SU-DHL-6 (cell line): ENCODE measurements around the gene MNDA.
"Not testable (repeated sequence)": the region's sequence is repeated elsewhere in the genome, so short reads cannot be mapped to it uniquely, and the experiment has no call there.

Source experiments
- H2AFZ ChIP-seq: fragments of 200-600 bp; sonication (generic); 2 replicates; pipeline ENCODE4 v1.6.1; 2014; ENCODE audit warnings: low read depth, mild to moderate bottlenecking, moderate library complexity, mixed read lengths, antibody characterized with exemption, low read length; ENCODE audit not compliant: severe bottlenecking
- H3F3A ChIP-seq: fragments of 200-600 bp; shearing (Covaris generic); 2 replicates; pipeline ENCODE4 v1.6.0; 2016; ENCODE audit warnings: antibody characterized with exemption, mild to moderate bottlenecking; ENCODE audit not compliant: insufficient read depth
- H3K27ac ChIP-seq: fragments of 200-600 bp; sonication (generic); 2 replicates; pipeline ENCODE4 v1.5.1; 2016; ENCODE audit warnings: low read depth, mild to moderate bottlenecking, low read length, moderate library complexity, mixed read lengths
- H3K27me3 ChIP-seq: fragments of 200-600 bp; sonication (generic), shearing (Covaris generic); 2 replicates; pipeline ENCODE4 v1.6.0; 2014; ENCODE audit warnings: mild to moderate bottlenecking, low read length
- H3K36me3 ChIP-seq: fragments of 200-600 bp; sonication (generic); 2 replicates; pipeline ENCODE4 v1.6.1; 2014; ENCODE audit warnings: mild to moderate bottlenecking, low read length, mixed read lengths
- H3K4me2 ChIP-seq: fragments of 300-600, 200-600 bp; shearing (Covaris generic), sonication (generic); 2 replicates; pipeline ENCODE4 v1.6.0; 2014; ENCODE audit warnings: low read length, low read depth, mild to moderate bottlenecking; ENCODE audit not compliant: poor library complexity, severe bottlenecking
- H3K4me3 ChIP-seq: fragments of 200-600 bp; sonication (generic); 2 replicates; pipeline ENCODE4 v1.5.1; 2014; ENCODE audit warnings: antibody characterized with exemption, low read length, mild to moderate bottlenecking, mixed read lengths; ENCODE audit not compliant: insufficient read depth, poor library complexity, severe bottlenecking
- H3K79me2 ChIP-seq: fragments of 200-600 bp; sonication (generic); 2 replicates; pipeline ENCODE4 v1.6.1; 2014; ENCODE audit warnings: mild to moderate bottlenecking, low read length, moderate library complexity; ENCODE audit not compliant: insufficient read depth
- H3K9ac ChIP-seq: fragments of 200-600 bp; sonication (generic); 2 replicates; pipeline ENCODE4 v1.7.0; 2014; ENCODE audit warnings: mild to moderate bottlenecking, low read length
- H3K9me2 ChIP-seq: fragments of 200-600 bp; sonication (generic); replicated peaks from 2 replicates; pipeline ENCODE4 v1.6.1; 2014; ENCODE audit warnings: low read length; ENCODE audit not compliant: insufficient read depth
- H3K9me3 ChIP-seq: fragments of 200-600 bp; sonication (generic); 2 replicates; pipeline ENCODE4 v1.6.1; 2014; ENCODE audit warnings: low read length, mixed read lengths; ENCODE audit not compliant: insufficient read depth
- H4K20me1 ChIP-seq: fragments of 200-600 bp; sonication (generic); 2 replicates; pipeline ENCODE4 v1.6.1; 2014; ENCODE audit warnings: low read depth, mild to moderate bottlenecking, antibody characterized with exemption, low read length, moderate library complexity, mixed read lengths
- CTCF ChIP-seq: fragments of 200-600 bp; sonication (generic); IDR thresholded peaks from one replicate; pipeline ENCODE4 v1.5.1; 2017; ENCODE audit warnings: antibody characterized with exemption, mild to moderate bottlenecking, low read length, moderate library complexity; ENCODE audit not compliant: insufficient read depth, poor library complexity, severe bottlenecking
- EZH2phosphoT487 ChIP-seq: fragments of 200-600 bp; sonication (generic), shearing (Covaris generic); conservative IDR thresholded peaks from 2 replicates; pipeline ENCODE4 v1.6.1; 2018; ENCODE audit warnings: mild to moderate bottlenecking, antibody characterized with exemption, low read length, moderate library complexity, mixed read lengths

MNDA gene

GRCh38 chr1:158839566-158839965 lies 8.4 kb downstream of the MNDA start:
- TF ChIP-seq EZH2phosphoT487: no peak
- TF ChIP-seq CTCF: no peak

GRCh38 chr1:158840236-158840635 lies 9.1 kb downstream of the MNDA start:
- TF ChIP-seq EZH2phosphoT487 (no peak), CTCF (no peak)
- H3K9me3 ChIP-seq: no peaks in the 10 kb centered on the region
- H3K27ac ChIP-seq: no peak overlapping the region
- H2AFZ ChIP-seq: no peak overlapping the region
- no peaks in the 10 kb centered on the region for H3F3A ChIP-seq
- H3K9ac ChIP-seq: no peak overlapping the region
- no peaks in the 10 kb centered on the region for H3K79me2 ChIP-seq
- no peaks in the 10 kb centered on the region for H4K20me1 ChIP-seq
- H3K27me3 ChIP-seq: no peaks in the 10 kb centered on the region
- H3K4me3 ChIP-seq: no peak overlapping the region
- no peaks in the 10 kb centered on the region for H3K9me2 ChIP-seq
- no peak overlapping the region for H3K4me2 ChIP-seq
- no peaks in the 10 kb centered on the region for H3K36me3 ChIP-seq

More at GRCh38 chr1:158839566-158839965, 8.4 kb downstream of the MNDA start:
- Histone ChIP-seq H3K36me3 (no peaks in the 10 kb centered on the region), H4K20me1 (no peaks in the 10 kb centered on the region), H3K4me2 (no peak overlapping the region), H3K27ac (no peak overlapping the region), H3F3A (no peaks in the 10 kb centered on the region), H3K27me3 (no peaks in the 10 kb centered on the region), H3K9ac (no peak overlapping the region), H3K9me2 (no peaks in the 10 kb centered on the region), H3K4me3 (no peak overlapping the region), H2AFZ (no peak overlapping the region), H3K9me3 (no peaks in the 10 kb centered on the region), H3K79me2 (no peaks in the 10 kb centered on the region)

- Histone ChIP-seq H3K4me2 (no peak overlapping the region), H2AFZ (no peak overlapping the region), H4K20me1 (no peaks in the 10 kb centered on the region), H3K27me3 (no peaks in the 10 kb centered on the region), H3K79me2 (no peaks in the 10 kb centered on the region), H3K4me3 (no peak overlapping the region), H3K36me3 (no peaks in the 10 kb centered on the region), H3K9me2 (no peaks in the 10 kb centered on the region), H3K27ac (no peak overlapping the region), H3K9ac (no peak overlapping the region), H3F3A (no peaks in the 10 kb centered on the region), H3K9me3 (no peaks in the 10 kb centered on the region)
- TF ChIP-seq EZH2phosphoT487 (no peak), CTCF (no peak)
These were observed 33.4 kb downstream of the MNDA start for GRCh38 chr1:158864595-158864994.

GRCh38 chr1:158870438-158870837 lies 39.3 kb downstream of the MNDA start:
- not testable (repeated sequence) for H3K9me3 ChIP-seq, H3F3A ChIP-seq, H3K9ac ChIP-seq, H3K79me2 ChIP-seq, H3K4me3 ChIP-seq, H3K27ac ChIP-seq, H3K9me2 ChIP-seq, H3K36me3 ChIP-seq, H3K27me3 ChIP-seq, H4K20me1 ChIP-seq, H3K4me2 ChIP-seq, H2AFZ ChIP-seq
